Measurements from ENCODE around the gene AMTN.

- TF ChIP-seq CTCF (IDR thresholded peaks at IDR 0.05) (no peak), POLR2A (IDR thresholded peaks at IDR 0.05) (no peak)
Observed at GRCh38 chr4:70522626-70523025, 4.3 kb downstream of the AMTN start.

Data from lower leg skin (tissue), 3 donors.